ENCODE data around the gene SSTR3.

Gene SSTR3

GRCh38 chr22:37218771-37219411 lies 6.6 kb upstream of the SSTR3 start:
- Histone ChIP-seq H3K27me3 (ENCODE audit: control insufficient read depth in 1 of 2, insufficient read depth in 2 of 2, low read length in 2 of 2) (no peaks in the 10 kb centered on the region), H3K4me1 (ENCODE audit: control insufficient read depth in 1 of 2, insufficient read depth in 2 of 2, low read length in 2 of 2) (peaks cover 12 to 20% of the 10 kb centered on the region in 2 donors), H3K36me3 (ENCODE audit: control insufficient read depth in 1 of 2, insufficient read depth in 2 of 2, low read length in 2 of 2) (no peaks in the 10 kb centered on the region), H3K27ac (ENCODE audit: low read depth, low read length) (no peak overlapping the region), H3K4me3 (ENCODE audit: low read depth in 1 of 2, low read length in 2 of 2) (peak overlapping the region in 1 of 2 donors; percentile 28), H3K9ac (ENCODE audit: low read depth in 1 of 2, low read length in 2 of 2) (no peak overlapping the region), H3K9me3 (ENCODE audit: control insufficient read depth in 1 of 2, low read length in 2 of 2) (no peaks in the 10 kb centered on the region)

GRCh38 chr22:37218399-37218770 lies 6.1 kb upstream of the SSTR3 start:
- H3K9me3 ChIP-seq (ENCODE audit: control insufficient read depth in 1 of 2, low read length in 2 of 2), result no peaks in the 10 kb centered on the region
- no peak overlapping the region for H3K9ac ChIP-seq (ENCODE audit: low read depth in 1 of 2, low read length in 2 of 2)
- no peaks in the 10 kb centered on the region for H3K36me3 ChIP-seq (ENCODE audit: control insufficient read depth in 1 of 2, insufficient read depth in 2 of 2, low read length in 2 of 2)
- no peaks in the 10 kb centered on the region for H3K27me3 ChIP-seq (ENCODE audit: control insufficient read depth in 1 of 2, insufficient read depth in 2 of 2, low read length in 2 of 2)
- H3K4me3 ChIP-seq (ENCODE audit: low read depth in 1 of 2, low read length in 2 of 2), result no peak overlapping the region
- H3K27ac ChIP-seq (ENCODE audit: low read depth, low read length), result no peak overlapping the region
- peaks cover 12 to 20% of the 10 kb centered on the region in 2 donors for H3K4me1 ChIP-seq (ENCODE audit: control insufficient read depth in 1 of 2, insufficient read depth in 2 of 2, low read length in 2 of 2)

- no peaks in the 10 kb centered on the region for H3K36me3 ChIP-seq (ENCODE audit: control insufficient read depth in 1 of 2, insufficient read depth in 2 of 2, low read length in 2 of 2)
- H3K27ac ChIP-seq (ENCODE audit: low read depth, low read length), result no peak overlapping the region
- H3K4me3 ChIP-seq (ENCODE audit: low read depth in 1 of 2, low read length in 2 of 2), result no peak overlapping the region
- H3K4me1 ChIP-seq (ENCODE audit: control insufficient read depth in 1 of 2, insufficient read depth in 2 of 2, low read length in 2 of 2), result peaks cover 3 to 13% of the 10 kb centered on the region in 2 donors
- no peaks in the 10 kb centered on the region for H3K9me3 ChIP-seq (ENCODE audit: control insufficient read depth in 1 of 2, low read length in 2 of 2)
- H3K9ac ChIP-seq (ENCODE audit: low read depth in 1 of 2, low read length in 2 of 2), result no peak overlapping the region
- peaks cover 0 to 7% of the 10 kb centered on the region in 2 donors for H3K27me3 ChIP-seq (ENCODE audit: control insufficient read depth in 1 of 2, insufficient read depth in 2 of 2, low read length in 2 of 2)
Observed at GRCh38 chr22:37215890-37216289, 3.6 kb upstream of the SSTR3 start.

DNA sequence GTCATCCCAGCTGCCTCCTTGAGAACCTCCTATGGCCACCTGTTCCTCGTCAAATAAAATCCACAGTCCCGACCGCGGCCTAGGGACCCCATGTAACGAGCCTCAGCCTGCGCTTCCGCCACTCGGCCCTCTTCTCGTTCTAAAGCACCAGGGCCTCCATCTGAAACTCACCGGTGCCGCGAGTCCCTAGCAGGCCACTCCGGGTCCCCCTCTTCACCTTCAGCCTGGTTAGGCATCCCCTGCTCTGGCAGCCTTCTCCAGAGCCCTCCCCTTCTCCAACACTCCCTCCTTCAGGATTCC lies 2.4 kb upstream of the SSTR3 start:
- peaks cover 0 to 9% of the 10 kb centered on the region in 2 donors for H3K4me1 ChIP-seq (ENCODE audit: control insufficient read depth in 1 of 2, insufficient read depth in 2 of 2, low read length in 2 of 2)
- H3K27me3 ChIP-seq (ENCODE audit: control insufficient read depth in 1 of 2, insufficient read depth in 2 of 2, low read length in 2 of 2), result peaks cover 0 to 7% of the 10 kb centered on the region in 2 donors
- no peaks in the 10 kb centered on the region for H3K9me3 ChIP-seq (ENCODE audit: control insufficient read depth in 1 of 2, low read length in 2 of 2)
- H3K27ac ChIP-seq (ENCODE audit: low read depth, low read length), result no peak overlapping the region
- no peaks in the 10 kb centered on the region for H3K36me3 ChIP-seq (ENCODE audit: control insufficient read depth in 1 of 2, insufficient read depth in 2 of 2, low read length in 2 of 2)
- no peak overlapping the region for H3K9ac ChIP-seq (ENCODE audit: low read depth in 1 of 2, low read length in 2 of 2)
- H3K4me3 ChIP-seq (ENCODE audit: low read depth in 1 of 2, low read length in 2 of 2), result no peak overlapping the region

- no peaks in the 10 kb centered on the region for H3K36me3 ChIP-seq (ENCODE audit: control insufficient read depth in 1 of 2, insufficient read depth in 2 of 2, low read length in 2 of 2)
- peaks cover 0 to 7% of the 10 kb centered on the region in 2 donors for H3K27me3 ChIP-seq (ENCODE audit: control insufficient read depth in 1 of 2, insufficient read depth in 2 of 2, low read length in 2 of 2)
- H3K27ac ChIP-seq (ENCODE audit: low read depth, low read length), result no peak overlapping the region
- H3K9me3 ChIP-seq (ENCODE audit: control insufficient read depth in 1 of 2, low read length in 2 of 2), result no peaks in the 10 kb centered on the region
- H3K9ac ChIP-seq (ENCODE audit: low read depth in 1 of 2, low read length in 2 of 2), result no peak overlapping the region
- H3K4me1 ChIP-seq (ENCODE audit: control insufficient read depth in 1 of 2, insufficient read depth in 2 of 2, low read length in 2 of 2), result peaks cover 0 to 5% of the 10 kb centered on the region in 2 donors
- no peak overlapping the region for H3K4me3 ChIP-seq (ENCODE audit: low read depth in 1 of 2, low read length in 2 of 2)
Observed at GRCh38 chr22:37213941-37214730, 1.9 kb upstream of the SSTR3 start.

DNA sequence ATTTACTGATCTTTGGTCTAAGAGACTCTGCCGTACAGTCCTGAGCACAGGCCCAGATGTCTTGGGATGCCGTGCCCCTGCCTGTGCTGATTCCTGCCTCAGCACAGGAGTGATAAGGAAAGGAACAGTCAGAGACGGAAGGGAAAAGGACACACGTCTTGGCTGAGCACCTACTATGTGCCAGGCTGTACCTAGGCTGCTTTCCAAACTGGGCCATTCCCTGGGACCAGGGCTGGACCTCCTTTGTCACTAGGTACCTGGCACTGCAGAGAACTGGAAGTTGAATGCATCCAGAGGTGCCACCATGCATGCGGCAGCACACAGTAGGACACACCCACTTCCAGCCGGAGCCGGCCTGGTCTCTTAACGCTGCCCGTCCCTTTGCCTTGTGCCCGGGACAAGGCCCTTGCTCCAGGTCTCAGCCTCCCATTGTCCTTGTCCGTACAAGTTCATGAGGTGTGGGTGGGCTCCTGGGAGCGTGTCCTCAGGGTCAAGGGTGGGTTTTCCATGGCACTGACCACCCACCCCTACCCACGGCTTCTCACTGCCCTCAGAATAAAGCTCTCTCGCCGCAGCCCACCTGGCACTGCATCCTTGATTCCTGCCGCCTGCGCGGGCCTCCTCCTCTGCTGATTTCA lies 1.1 kb upstream of the SSTR3 start:
- Histone ChIP-seq H3K4me3 (ENCODE audit: low read depth in 1 of 2, low read length in 2 of 2) (no peak overlapping the region), H3K36me3 (ENCODE audit: control insufficient read depth in 1 of 2, insufficient read depth in 2 of 2, low read length in 2 of 2) (no peaks in the 10 kb centered on the region), H3K9ac (ENCODE audit: low read depth in 1 of 2, low read length in 2 of 2) (no peak overlapping the region), H3K9me3 (ENCODE audit: control insufficient read depth in 1 of 2, low read length in 2 of 2) (no peaks in the 10 kb centered on the region), H3K4me1 (ENCODE audit: control insufficient read depth in 1 of 2, insufficient read depth in 2 of 2, low read length in 2 of 2) (peaks cover 0 to 1% of the 10 kb centered on the region in 2 donors), H3K27ac (ENCODE audit: low read depth, low read length) (no peak overlapping the region), H3K27me3 (ENCODE audit: control insufficient read depth in 1 of 2, insufficient read depth in 2 of 2, low read length in 2 of 2) (peaks cover 0 to 7% of the 10 kb centered on the region in 2 donors)

DNA sequence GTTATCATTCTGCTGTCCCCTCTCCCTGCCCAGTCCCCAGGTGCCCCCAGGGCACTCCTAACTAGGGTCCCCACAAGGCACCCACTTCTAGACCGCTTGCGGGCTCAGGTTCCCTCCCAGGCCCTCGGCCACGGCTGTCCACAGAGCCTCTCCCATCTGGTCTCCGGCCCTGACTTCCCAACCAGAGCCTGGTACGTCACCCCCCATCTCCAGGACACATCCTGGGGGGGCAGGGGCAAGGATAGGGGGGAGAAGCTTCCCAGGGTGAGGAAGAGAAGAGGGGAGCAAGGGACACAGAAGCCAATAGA lies 457 bp downstream of the SSTR3 start:
- H3K9ac ChIP-seq (ENCODE audit: low read depth in 1 of 2, low read length in 2 of 2), result no peak overlapping the region
- no peak overlapping the region for H3K27ac ChIP-seq (ENCODE audit: low read depth, low read length)

GRCh38 chr22:37211075-37211865 lies 1.0 kb downstream of the SSTR3 start:
- H3K4me3 ChIP-seq (ENCODE audit: low read depth in 1 of 2, low read length in 2 of 2), result no peak overlapping the region
- H3K36me3 ChIP-seq (ENCODE audit: control insufficient read depth in 1 of 2, insufficient read depth in 2 of 2, low read length in 2 of 2), result no peaks in the 10 kb centered on the region
- H3K4me1 ChIP-seq (ENCODE audit: control insufficient read depth in 1 of 2, insufficient read depth in 2 of 2, low read length in 2 of 2), result no peaks in the 10 kb centered on the region
- no peaks in the 10 kb centered on the region for H3K9me3 ChIP-seq (ENCODE audit: control insufficient read depth in 1 of 2, low read length in 2 of 2)
- peaks cover 0 to 7% of the 10 kb centered on the region in 2 donors for H3K27me3 ChIP-seq (ENCODE audit: control insufficient read depth in 1 of 2, insufficient read depth in 2 of 2, low read length in 2 of 2)
- H3K9ac ChIP-seq (ENCODE audit: low read depth in 1 of 2, low read length in 2 of 2), result no peak overlapping the region
- no peak overlapping the region for H3K27ac ChIP-seq (ENCODE audit: low read depth, low read length)

More for the DNA sequence above, 457 bp downstream of the SSTR3 start:
- Histone ChIP-seq H3K36me3 (ENCODE audit: control insufficient read depth in 1 of 2, insufficient read depth in 2 of 2, low read length in 2 of 2) (no peaks in the 10 kb centered on the region), H3K27me3 (ENCODE audit: control insufficient read depth in 1 of 2, insufficient read depth in 2 of 2, low read length in 2 of 2) (peaks cover 0 to 7% of the 10 kb centered on the region in 2 donors), H3K4me1 (ENCODE audit: control insufficient read depth in 1 of 2, insufficient read depth in 2 of 2, low read length in 2 of 2) (no peaks in the 10 kb centered on the region), H3K4me3 (ENCODE audit: low read depth in 1 of 2, low read length in 2 of 2) (no peak overlapping the region), H3K9me3 (ENCODE audit: control insufficient read depth in 1 of 2, low read length in 2 of 2) (no peaks in the 10 kb centered on the region)

DNA sequence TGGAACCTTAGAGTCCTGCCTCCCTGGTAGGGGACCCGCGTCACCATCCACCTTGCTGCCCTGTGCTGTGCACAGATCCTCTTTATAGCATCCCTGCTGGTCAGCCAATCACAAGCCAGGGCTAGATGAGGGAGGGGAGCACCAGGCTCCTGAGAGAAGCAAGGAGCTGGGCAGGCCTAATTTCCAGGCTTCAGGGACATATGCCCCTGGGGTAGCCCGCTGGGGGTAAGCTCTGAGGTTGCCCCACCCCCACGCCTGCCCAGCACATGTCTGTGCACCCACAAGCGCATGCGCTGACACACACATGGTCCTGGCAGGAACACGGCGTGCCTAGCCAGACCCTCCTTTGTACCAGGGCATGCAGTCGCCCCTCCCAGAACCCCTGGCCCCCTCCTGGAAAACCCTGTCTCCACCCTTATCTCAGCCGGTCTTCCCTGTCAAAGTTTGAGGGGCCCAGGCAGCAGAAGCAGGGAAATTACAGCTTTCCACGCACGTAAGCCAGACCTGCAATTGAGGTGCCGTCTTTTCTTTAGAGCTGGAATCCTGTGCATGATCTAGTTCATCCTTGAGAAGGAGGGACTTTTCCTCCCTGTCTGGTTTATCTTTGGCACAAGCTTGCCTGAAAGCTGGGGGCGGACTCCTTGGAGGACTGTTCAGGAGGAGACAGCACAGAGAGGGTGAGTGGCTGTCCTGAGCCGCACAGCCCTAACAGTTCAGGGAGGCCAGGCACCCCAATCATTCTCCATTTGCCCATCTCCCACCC lies 2.1 kb downstream of the SSTR3 start:
- H3K27ac ChIP-seq (ENCODE audit: low read depth, low read length), result no peak overlapping the region
- H3K9ac ChIP-seq (ENCODE audit: low read depth in 1 of 2, low read length in 2 of 2), result no peak overlapping the region
- no peaks in the 10 kb centered on the region for H3K36me3 ChIP-seq (ENCODE audit: control insufficient read depth in 1 of 2, insufficient read depth in 2 of 2, low read length in 2 of 2)
- H3K27me3 ChIP-seq (ENCODE audit: control insufficient read depth in 1 of 2, insufficient read depth in 2 of 2, low read length in 2 of 2), result peaks cover 0 to 7% of the 10 kb centered on the region in 2 donors
- no peak overlapping the region for H3K4me3 ChIP-seq (ENCODE audit: low read depth in 1 of 2, low read length in 2 of 2)
- no peaks in the 10 kb centered on the region for H3K9me3 ChIP-seq (ENCODE audit: control insufficient read depth in 1 of 2, low read length in 2 of 2)
- H3K4me1 ChIP-seq (ENCODE audit: control insufficient read depth in 1 of 2, insufficient read depth in 2 of 2, low read length in 2 of 2), result no peaks in the 10 kb centered on the region

All from duodenal mucosa (tissue), 2 donors.